AML-193 (cell line): ENCODE results near the gene PODXL.
A peak's percentile ranks its signal among the peaks of the same experiment; 100 is the strongest.

Experiments used
- DNase-seq, 2 experiments: peaks; one replicate each; lab custom pipeline; 2025; lab: John Stamatoyannopoulos, UW

The PODXL gene

DNA sequence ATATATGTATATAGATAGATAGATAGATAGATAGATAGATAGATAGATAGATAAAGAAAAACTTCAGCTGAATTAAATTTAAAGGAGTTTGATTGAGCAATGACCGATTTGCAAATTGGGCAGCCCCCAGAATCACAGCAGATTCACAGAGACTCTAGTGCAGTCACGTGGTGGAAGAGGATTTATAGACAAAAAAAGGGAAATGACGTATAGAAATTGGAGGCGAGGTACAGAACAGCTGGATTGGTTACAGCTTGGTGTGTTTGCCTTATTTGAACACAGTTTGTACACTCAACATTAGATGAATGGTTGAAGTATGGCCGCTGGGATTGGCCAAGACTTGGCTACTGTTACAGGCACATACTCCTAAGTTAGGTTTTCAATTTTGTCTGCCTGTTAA, 8.2 kb upstream of the PODXL start:
- no peak for DNase-seq

GRCh38 chr7:131563918-131564317, 7.5 kb upstream of the PODXL start:
- DNase-seq: no peak

DNA sequence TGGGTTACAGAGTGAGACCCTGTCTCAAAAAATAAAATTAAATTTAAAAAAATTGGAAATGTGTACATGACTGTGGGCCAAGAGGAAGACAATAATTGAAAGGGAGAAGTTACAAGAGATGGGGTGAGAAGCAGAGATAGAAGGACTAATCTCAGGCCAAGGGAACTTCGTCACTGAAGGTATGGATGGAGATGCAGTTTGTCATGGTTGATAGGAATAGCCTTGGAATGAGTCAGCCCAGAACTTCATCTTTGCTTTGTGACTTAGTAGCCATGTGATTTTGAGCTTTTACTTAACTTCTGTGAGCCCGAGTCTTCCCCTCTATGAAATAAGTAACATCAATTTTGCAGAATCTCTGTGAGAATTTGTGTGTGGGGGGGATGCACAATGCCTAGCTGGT, 6.5 kb upstream of the PODXL start:
- DNase-seq: no peak

DNA sequence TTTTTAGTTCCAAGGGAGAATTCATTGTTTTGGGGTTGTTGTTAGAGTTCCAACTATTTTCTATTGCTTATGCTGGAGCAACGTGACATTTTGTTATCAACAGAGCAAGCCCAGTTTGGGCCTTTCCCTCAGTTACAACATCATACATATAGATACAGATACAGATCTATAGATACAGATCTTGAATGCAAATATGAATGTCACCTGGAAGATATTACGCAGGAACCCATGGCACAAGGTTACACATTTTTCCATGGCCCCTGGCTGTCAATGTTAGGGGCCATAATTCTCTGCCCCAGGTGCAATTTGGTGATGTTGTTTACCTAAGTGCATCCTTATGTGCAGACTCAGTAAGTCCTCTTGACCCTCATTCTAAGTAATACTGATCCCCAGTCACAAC, 3.6 kb upstream of the PODXL start:
- no peak for DNase-seq

- DNase-seq: no peak
Measured at GRCh38 chr7:131557652-131558385, 1.4 kb upstream of the PODXL start.

DNA sequence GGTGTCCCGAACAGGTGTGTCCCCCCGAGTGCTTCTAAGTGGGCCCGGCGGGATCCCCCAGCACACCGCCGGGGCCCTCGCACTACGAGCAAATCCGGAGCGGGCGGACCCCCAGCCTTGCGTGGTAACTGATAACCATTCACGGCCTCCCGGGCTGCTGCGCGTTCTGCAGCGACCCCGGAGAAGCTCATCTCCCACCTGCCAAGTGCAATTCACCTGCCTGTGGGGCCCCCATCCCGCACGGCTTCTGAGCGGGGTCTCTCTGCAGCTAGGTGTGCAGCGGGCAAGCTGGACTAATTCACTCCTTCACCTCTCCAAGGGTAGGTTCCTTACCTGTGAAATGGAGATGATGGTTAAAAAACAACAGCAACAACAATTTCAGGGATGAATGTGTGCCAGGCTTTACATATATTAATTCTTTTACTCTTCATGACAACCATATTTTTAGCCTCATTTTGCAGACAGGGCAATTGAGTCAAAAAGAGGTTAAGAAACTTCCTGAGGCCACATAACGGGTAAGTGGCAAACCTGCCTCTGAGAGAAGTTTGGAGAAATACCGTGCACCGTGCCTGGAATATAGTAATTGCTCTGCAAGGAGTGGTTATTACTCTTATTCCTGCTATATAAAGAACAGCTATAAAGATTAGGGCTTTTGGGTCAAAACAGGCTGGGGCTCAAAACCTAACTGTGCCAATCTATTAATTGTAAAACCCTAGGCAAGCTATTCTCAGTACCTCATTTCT, 652 bp upstream of the PODXL start:
- peak in 1 of 2 experiments; percentile 3 for DNase-seq

GRCh38 chr7:131555552-131556052, 826 bp downstream of the PODXL start:
- DNase-seq: no peak

DNA sequence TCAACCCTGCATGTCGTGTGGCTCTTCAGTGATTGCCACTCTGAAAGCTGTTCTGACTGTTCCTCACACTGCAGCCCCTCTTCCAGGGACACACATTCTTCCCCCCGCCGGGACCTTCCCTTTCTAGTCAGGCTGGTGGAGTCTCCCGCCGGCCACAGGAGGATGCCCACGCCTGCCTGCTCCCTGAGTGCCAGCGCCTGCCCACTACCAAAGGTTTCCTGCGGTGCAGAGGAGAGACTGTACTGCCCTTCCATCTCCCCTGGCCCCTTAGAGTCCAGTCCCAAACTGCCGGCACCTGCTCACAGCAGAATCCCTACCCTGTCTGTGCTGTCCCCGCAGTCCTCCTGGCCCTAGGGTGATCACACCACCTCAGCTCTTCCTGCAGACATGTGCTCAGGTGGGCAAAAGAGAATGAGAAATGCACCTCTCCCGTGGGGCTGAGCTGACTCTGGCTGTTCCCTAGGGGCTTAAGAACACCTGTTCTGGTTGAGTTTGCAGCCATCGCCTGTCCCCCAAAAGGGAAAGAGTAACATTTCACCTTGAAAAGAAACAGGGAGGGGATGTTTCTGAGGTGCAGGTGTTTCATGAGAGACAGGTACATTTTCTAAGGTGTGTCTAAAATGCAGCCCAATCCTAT, 1.4 kb downstream of the PODXL start:
- DNase-seq: no peak

- DNase-seq: no peak
Measured at GRCh38 chr7:131553931-131554330, 2.5 kb downstream of the PODXL start.

- no peak for DNase-seq
Measured at GRCh38 chr7:131552053-131552452, 4.4 kb downstream of the PODXL start.

- DNase-seq: no peak
Measured at GRCh38 chr7:131550846-131551245, 5.6 kb downstream of the PODXL start.

GRCh38 chr7:131548371-131548770, 8.1 kb downstream of the PODXL start:
- DNase-seq: no peak

DNA sequence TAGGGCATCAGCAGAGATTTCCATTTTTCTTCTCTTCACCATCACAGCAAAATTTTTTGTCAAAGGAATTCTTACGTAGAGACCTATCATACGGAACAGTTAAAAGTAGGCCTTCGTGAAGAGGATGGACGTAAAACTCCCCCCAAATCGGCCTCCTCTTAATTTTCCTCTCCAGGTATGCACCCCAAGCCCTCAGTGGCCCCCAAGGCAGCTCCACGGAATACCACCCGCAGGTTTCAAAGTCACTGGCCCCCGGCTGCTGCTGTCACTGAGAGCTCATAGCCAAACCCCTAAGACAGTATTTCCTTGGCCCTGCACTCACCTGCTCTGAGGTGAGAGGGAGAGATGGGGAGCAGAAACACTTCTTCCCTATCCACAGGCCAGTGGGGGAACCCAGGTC, 8.8 kb downstream of the PODXL start:
- DNase-seq: no peak

GRCh38 chr7:131546583-131547141, 9.8 kb downstream of the PODXL start:
- DNase-seq: peak; percentile 1 to 15

- DNase-seq: no peak
Measured at GRCh38 chr7:131546126-131546525, 10.3 kb downstream of the PODXL start.

DNA sequence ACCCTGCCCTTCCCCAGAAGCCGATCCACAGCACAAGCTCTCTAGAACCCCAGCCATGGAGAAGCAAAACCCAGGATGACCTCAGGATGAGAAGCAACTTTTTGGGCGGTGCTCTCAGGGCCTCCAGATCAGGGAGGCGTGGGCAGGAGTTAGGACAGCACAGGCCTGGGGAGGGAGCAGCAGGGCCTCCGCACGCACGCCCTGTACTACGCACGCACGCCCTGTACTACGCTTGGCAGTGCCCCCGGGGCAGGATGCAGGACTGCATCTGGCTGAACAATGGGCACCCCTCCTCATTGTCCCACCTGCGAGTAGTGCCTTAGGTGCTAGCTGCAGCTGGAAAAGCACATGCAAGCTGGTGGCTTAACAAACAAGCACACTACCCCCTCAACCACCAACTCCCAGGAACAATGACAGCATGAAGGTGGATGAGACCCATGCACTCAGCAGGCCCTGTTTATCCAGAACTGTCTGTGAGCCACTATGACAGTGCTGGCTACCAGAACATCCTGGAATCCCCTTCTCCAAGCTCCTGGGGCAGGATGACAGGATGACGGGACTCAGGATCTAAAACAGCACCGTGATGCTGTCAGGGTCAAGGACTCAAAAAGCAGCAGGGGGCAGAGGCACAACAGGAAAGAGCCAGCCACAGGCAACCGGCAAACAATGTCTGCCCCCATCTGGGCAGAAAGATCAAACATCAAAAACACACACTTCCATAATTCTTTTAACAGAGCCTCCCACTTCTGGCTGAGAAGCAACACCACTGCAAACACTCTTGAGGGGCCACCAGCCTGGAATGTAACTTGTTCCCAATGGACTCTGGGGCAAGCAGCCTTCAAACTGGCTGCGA, 11.8 kb downstream of the PODXL start:
- no peak for DNase-seq

DNA sequence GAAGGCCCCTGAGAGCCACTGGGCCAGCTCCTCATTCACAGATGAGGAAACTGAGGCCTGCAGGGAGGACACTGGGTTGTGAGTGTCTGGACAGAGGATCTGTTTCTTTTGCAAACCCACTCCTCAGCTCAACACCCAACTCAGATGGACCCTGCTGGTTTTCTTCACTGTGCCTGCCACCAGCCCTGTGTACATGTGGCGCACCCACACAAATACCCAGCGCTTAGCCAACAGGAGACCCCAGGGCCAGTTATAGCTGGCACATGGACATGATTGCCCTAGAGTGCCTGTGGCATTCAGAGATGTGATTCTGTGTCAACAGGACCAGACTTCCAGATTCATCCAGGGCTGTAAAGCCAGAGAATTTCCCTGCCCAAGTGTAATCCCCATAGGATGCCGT, 12.4 kb downstream of the PODXL start:
- no peak for DNase-seq

GRCh38 chr7:131543298-131543697, 13.1 kb downstream of the PODXL start:
- no peak for DNase-seq

- DNase-seq: no peak
Measured at GRCh38 chr7:131540491-131541162, 15.8 kb downstream of the PODXL start.

DNA sequence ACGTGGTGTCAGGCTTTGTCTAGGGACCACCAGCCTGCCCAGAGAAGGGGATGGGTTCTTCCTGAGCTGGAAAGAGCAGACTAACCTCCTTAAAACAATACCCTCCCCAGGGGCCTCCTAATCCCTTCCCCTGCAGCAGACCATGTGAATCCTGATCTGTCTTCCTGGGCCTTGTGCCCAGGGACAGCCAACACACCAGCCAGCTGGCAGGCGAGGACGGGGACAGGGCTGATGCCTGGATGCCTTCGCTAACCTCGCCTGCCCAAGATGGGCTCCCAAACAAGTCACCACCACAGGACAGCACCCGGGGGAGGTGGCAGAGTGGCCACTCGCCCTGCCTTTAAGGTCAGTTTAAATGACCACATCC, 17.6 kb downstream of the PODXL start:
- DNase-seq: no peak
